T-helper 22 cell (primary cell): Measurements from ENCODE around the gene CEP44.
"Not testable (repeated sequence)": the region's sequence is repeated elsewhere in the genome, so short reads cannot be mapped to it uniquely, and the experiment has no call there.

Experiments used
- DNase-seq: peaks from one replicate; pipeline ENCODE4 v3.0.0-alpha.2; 2020; ENCODE audit warnings: low read depth

CEP44 gene

DNA sequence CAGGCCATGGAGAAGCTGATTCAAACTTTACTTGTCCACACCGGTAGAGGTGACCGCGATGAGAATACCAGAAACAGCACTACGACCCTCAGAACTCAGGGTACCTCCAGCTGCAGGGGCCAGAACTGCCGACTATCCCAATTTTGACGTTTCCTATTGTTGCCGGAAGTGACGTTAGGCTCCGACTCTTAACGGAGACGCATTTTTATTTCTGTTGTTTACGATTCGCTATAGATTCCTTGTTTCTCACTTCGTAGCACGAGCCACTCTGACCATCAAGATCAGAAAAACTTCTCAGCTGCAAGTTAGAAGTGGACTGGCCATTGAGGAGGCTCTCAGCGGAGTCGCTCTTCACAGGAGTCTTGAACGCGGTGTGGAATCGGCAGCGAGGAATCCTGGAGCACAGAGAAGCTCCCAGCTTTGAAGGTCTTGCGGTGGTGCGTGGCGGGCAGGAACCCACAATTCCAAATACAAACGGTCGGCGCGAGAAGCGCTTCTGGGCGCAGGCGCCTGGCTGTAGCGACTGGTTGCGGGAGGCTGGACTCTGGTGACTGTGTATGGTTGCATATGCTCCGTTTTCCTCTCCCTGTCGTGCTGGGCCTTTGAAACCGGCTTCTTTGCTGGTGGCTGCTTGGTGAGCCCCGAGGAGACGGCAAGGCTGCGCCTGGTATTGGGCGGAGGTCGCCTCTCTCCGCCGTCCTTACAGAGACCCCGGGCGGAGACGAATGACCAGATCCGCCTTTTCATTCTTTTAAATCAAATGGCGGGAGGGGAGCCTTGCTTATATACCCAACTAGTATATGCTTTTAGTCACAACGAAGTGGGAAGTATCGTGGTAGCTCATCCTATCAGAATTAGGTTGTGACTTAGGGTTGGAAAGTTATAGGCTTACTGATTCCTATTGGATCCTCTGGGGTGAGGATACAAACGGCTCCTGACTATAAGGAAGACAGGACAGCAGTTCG, at the start of gene CEP44, which contains the start of gene FBXO8:
Gene CEP44 (plus strand): TSS at position 405 of the 965 bp plus-strand sequence. CDS start 15,211 bp downstream, outside the sequence.
Gene FBXO8 (minus strand): TSS at position 161 of the 965 bp plus-strand sequence. CDS start 20,575 bp downstream, outside the sequence.
- DNase-seq = peak; percentile 49

GRCh38 chr4:174236359-174236758, 47.4 kb upstream of the CEP44 start:
- no peak for DNase-seq

DNA sequence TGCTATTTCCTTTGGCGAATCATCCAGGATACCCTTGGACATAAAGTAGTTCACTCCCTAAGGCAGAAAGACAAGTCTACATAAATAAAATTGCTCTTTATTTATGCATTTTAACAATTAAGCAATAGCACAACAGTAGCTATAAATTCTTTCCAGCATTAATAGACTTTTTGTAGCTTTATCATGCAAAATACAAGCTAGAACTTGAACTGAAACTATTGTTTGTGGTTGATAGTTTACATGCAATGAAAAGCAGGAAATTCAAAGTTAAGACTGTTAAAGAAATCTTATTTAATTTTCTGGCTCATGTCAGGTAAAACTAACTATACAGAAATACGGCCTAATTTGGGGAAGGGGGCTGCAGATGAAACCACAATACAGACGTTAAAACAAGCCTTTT, 42.5 kb upstream of the CEP44 start:
- no peak for DNase-seq

DNA sequence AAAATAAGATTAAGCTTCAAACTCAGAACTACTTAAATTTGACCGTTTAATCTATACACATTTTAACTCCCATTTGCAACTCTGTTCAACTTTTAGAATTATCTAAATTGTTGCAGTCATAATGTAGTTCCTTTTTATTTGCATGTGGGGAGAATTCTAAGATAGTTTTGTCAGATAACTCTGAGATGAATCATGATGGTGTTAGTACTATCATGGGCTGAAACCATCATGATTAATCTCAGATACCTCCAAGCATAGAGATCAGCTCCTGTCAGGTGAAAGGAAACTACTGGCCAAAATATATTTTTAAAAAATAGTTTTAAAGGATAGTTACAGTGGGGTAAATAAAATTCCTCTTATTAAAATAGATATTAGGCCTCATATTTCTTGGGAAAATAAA, 39.3 kb upstream of the CEP44 start:
- no peak for DNase-seq

GRCh38 chr4:174245714-174246113, 38.0 kb upstream of the CEP44 start:
- DNase-seq = no peak

- no peak for DNase-seq
These were observed 35.3 kb upstream of the CEP44 start for GRCh38 chr4:174248407-174248806.

DNA sequence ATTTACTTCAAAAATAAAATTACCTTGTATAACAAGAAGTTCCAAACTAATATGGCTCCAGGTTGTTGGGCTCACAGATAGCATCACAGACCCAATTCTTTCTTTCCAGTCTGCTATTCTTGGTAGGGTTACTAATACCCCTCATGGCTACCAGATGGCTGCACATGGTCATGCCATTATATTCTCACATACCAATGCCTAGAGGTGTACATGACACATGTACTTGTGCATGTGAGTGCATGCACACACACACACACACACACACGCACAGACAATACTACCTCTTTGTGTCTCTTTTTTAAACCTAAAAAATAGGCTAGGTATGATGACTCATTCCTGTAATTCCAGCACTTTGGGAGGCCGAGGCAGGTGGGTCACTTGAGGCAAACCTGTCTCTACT, 31.3 kb upstream of the CEP44 start:
- DNase-seq = no peak

GRCh38 chr4:174254613-174255012, 29.1 kb upstream of the CEP44 start:
- DNase-seq = no peak

- DNase-seq = no peak
These were observed 28.3 kb upstream of the CEP44 start for GRCh38 chr4:174255374-174255773.

DNA sequence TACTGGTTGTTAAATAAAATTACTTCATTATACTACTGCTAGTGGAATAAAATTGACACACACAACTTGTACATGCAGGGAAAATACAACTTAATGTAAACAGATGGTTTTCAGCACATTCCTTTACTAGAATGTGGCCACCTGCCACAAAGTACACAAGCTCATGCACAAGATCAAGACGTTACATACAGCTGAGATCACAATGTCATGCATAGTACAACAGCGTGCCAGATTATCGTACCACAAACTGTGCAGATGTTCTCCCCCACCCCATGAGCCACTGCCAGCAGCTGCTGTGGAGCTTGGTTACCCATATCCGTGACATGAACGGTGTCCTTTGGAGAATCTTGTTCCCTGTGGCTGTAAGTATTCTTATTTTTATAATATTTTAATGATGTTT, 27.9 kb upstream of the CEP44 start:
- DNase-seq = no peak

DNA sequence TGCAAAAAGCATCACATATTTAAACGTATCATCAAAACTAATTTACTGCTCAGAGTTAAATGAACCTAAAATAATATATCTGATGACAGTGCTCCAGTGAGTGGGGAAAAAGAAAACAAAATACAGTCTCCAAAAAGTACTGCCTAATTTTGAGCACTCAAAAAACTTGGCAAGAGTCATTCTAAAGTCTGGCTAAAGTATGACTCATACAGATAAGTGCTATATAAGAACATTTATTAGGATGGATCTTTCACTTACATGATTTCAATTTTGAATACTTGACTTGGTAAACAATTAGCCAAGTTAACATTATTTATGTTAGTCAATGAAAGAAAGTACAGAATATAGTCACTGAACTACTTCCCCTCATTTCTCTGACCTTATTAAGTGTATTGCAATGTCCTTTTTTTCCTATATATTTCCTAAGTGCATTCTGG, 27.4 kb upstream of the CEP44 start:
- no peak for DNase-seq

DNA sequence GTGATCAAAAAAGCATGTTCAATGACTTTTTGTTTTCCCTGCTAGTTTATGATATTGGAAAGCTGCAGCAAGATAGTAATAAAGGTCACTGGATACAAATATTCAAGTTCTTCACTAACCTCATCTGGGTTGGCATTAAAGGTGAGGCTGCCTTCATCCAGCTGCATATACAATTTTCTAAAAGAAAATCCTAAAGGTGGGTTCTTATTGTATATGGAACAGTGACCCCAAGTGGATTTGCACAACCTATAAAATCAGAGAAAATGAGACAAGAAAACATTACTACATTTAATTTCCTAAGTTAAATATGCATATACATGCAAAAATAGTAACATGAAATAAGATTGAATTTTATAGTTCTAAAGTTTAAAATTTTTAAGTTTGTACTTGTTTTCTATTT, 24.1 kb upstream of the CEP44 start:
- DNase-seq = no peak

DNA sequence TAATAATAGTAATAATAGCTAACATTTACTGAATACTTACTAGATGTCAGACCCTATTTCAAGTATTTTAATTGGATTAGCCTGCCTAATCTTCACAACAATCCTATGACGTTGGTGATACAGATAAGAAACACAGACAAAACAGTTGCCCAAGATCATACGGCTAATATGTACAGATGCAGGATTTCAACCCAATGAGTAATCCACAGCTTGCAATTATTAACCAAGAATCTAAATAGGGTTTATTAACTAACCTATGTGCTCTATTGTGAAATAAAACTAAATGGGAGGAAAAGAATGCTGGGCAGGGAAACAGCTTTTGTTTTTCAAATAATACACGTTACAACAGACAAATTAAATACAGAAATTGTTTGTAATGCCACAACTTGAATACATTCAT, 23.6 kb upstream of the CEP44 start:
- DNase-seq = no peak

DNA sequence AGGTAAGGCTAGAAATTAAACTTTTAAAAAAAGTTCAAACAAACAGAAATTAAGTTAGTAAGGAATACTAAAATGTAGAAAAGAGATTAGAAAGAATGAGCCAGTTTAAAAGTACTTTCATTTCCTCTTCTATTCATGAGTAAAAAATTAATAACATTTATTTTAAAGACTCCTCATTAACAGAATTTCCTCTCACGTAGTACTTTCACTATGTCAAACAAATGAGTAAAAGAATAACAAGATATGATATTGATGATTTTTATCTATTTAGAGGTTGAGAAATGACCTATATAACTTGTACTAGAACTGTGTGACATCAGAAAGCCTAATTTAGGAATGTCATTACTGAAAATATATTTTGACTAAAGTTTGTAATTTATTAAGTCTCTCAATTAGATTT, 22.3 kb upstream of the CEP44 start:
- DNase-seq = not testable (repeated sequence)

DNA sequence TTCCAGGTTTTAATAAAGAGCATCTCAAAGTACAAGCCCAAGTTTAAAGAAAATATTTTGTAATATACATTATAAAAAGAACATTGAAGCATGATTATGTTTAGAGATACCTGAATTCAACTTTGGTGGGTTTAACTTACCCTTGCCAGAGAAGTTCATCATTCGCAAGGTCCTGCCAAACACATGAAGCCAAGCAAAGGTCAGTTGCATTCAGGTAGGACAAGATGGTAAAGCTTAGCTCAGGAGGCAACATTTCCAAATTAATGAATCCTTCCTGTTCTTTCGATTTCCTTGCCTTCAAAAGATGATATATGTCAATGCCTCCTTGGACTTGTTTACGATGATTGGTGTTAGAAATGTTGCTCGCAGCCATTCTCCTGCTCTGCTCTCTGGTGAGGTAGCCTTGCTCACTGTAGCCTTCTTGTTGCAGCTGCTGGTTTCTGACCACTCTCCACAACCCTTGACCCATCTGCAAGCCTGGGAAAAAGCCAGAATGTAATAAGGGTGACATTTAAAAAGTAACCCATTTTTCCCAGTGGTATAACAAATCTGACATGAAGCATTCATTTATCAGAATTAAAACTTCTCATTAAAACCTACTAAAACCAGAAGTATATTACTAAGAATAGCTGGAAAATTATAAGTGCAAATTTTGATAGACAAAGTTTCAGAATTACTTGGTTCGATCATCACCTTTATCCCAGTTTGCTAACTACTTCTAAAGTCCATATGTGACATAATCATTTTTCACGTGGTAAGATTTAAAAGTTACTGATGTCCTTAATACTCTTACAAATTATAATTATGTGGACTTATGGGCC, 20.9 kb upstream of the CEP44 start:
- DNase-seq = no peak

DNA sequence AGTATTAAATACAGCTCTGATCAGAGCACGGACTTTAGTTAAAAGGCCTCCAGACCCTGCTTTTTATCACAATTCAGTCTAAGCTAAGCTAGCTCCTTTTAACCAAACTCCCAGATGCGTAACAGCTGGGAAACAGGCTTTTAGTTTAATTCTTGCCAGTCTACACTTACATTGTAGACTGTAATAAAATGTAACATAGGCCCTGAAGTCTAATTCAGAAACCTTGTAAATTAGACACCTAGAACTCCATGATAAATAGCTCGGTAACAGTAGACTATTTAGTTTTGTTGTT, 20.3 kb upstream of the CEP44 start:
- no peak for DNase-seq

DNA sequence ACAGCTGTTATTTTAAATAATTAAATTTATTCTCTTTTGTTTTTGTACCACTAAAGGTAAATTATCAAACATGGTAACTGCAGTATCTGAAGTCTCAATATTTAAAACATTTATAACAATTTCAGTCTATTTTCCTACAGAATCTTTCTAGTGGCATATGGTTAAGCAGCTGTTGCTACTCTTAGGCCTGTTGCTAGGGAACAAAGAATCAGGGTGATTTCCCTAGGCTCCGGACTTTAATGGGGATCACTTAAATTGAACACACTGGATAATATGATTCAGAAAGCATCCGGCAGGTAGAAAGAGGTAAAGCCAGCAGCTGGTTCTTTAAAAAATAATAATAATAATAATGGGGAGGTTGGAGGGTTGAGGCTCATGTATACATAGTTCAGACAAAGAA, 17.8 kb upstream of the CEP44 start:
- no peak for DNase-seq

DNA sequence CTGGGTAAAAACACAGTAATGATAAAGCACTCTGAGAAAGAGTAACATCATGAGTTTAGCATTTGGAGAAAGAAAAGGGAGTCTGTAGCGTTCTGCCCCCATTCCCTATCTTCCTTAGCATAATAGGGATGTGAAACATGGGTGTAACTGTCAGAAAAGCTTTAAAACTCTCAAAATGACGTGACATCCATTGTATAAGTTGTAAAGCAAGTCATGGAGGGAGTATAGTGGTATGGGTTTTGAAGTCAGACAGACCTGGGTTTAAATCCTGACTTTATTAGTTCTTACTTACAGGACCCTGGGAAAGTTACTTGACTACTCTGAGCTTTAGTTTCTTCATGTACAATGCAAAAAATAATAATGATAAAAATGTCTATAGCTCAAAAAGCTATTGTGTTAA, 17.3 kb upstream of the CEP44 start:
- no peak for DNase-seq

DNA sequence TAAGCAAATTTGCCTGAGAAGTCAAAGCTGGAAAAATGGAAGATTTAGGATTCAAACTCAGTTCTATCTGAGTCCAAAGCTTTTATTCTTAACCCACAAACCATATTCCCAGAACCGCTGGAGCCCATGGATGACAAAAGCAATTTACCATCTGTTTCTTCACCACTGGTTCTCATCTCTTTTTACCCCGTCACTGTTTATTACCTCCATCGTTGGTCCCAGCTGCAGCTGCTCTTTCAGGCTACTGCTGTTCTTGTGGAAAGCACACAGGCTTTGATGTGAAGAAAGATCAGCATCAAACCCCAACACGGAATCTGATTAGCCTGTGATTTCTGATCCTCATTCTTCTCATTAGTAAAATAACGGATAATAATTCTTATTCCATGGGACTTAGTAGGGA, 9.8 kb upstream of the CEP44 start:
- DNase-seq = no peak

- DNase-seq = no peak
These were observed 9.3 kb upstream of the CEP44 start for GRCh38 chr4:174274436-174274835.

DNA sequence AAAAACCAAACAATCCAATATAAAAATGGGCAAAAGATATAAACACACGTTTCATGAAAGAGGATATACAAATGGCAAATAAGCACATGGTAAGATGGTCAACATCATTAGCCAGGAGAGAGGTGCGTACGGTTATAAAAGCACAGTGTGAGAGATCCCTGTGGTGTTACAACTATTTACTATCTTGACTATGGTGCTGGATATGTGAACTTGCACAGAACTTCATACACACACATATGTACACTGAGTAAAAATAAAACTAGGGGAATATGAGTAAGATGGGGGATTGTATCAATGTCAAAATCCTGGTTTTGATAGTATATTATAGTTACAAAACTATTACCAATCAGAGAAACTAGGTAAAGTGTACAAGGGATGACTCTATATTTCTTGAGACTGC, 8.6 kb upstream of the CEP44 start:
- no peak for DNase-seq

GRCh38 chr4:174277433-174277832, 6.3 kb upstream of the CEP44 start:
- DNase-seq = no peak

GRCh38 chr4:174278467-174278866, 5.2 kb upstream of the CEP44 start:
- no peak for DNase-seq
